ENCODE measurements around the gene SLC22A13. TPM values are rescaled to one million over a fixed set of nuclear protein-coding genes. Genes with fewer than 3 reads are reported as not detected.

The SLC22A13 gene
- total RNA-seq, 4 donors from 2014 or later = 0.29 to 0.58 (median 0.51) TPM; not detected in 1

DNA sequence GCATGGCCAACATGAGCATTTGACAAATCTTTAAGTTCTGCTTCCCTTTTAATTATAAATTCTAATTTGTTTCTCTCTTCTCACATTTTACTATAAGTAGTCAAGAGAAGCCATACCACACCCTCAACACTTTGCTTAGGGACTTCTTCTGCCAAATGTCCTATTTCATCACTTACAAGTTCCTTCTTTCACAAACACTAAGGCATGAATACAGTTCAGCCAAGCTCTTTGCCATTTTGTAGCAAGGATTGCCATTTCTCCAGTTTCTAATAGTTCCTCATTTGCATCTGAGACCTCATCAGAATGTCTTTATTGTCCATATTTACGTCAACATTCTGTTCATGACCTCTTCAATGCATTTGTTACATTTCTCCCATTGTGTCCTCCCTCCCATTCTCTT, 45.9 kb downstream of the SLC22A13 start:
- Histone ChIP-seq H3K27me3 (no peaks in the 10 kb centered on the region), H3K4me3 (no peak overlapping the region), H3K9me3 (no peaks in the 10 kb centered on the region), H3K27ac (no peak overlapping the region), H3K36me3 (no peaks in the 10 kb centered on the region), H3K4me1 (no peaks in the 10 kb centered on the region)
- TF ChIP-seq, protein P1, sequence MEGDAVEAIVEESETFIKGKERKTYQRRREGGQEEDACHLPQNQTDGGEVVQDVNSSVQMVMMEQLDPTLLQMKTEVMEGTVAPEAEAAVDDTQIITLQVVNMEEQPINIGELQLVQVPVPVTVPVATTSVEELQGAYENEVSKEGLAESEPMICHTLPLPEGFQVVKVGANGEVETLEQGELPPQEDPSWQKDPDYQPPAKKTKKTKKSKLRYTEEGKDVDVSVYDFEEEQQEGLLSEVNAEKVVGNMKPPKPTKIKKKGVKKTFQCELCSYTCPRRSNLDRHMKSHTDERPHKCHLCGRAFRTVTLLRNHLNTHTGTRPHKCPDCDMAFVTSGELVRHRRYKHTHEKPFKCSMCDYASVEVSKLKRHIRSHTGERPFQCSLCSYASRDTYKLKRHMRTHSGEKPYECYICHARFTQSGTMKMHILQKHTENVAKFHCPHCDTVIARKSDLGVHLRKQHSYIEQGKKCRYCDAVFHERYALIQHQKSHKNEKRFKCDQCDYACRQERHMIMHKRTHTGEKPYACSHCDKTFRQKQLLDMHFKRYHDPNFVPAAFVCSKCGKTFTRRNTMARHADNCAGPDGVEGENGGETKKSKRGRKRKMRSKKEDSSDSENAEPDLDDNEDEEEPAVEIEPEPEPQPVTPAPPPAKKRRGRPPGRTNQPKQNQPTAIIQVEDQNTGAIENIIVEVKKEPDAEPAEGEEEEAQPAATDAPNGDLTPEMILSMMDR (IDR thresholded peaks at IDR 0.05 in 4 of 5, conservative IDR thresholded peaks at IDR 0.05 in 1 of 5) = no peak
- no peak for TF ChIP-seq POLR2A (IDR thresholded peaks at IDR 0.05)
- no peak for DNase-seq
- in situ Hi-C loops (cut with MboI; ENCODE audit: low sequenced_read_pairs in 4 of 4) (no loop called here), intact Hi-C loops (cut with DNase I; ENCODE audit: low total_unique reads) (no loop called here)
- ATAC-seq = no peak

DNA sequence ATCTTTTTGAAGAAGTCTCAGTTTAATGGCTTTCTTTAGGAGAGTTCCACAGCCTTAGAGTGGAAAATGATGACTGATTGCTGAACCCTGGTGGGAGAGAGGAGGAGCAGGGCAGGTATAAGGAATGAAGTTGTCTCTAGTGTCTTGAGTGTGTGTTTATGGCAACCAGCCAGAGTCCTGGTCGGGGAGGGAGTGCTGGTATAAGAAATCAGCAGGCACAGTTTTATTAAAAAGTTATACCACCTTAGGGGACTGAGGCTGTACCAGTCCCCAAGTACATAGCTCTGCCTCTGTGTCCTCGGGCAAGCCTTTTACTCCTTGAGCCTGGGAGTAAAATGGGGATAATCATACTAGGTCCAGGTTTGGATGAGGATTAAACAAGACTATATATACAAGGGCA, 46.3 kb downstream of the SLC22A13 start:
- ATAC-seq (no peak), DNase-seq (no peak)
- intact Hi-C loops (cut with DNase I; ENCODE audit: low total_unique reads) = no loop called here

DNA sequence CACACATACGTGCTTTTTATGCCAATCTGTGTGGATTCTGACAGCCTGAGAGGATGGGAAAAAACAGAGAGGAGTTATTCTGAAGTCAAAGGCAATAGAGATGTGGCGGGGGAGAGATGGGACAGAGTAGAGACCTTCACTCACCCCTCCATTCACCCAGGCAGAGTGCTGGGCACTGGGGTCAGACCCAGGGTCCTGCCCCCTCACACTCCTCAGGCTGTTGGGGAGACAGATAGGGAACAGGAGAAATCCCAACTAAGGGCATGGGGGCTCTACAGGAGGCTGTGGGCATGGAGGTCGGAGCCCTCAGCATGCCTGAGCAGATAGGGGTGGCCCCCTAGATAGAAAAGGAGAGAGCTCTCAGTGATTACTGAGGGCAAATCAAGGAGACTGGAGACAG, 46.7 kb downstream of the SLC22A13 start:
- intact Hi-C loops (cut with DNase I; ENCODE audit: low total_unique reads) = no loop called here
- TF ChIP-seq, protein P1 (IDR thresholded peaks at IDR 0.05 in 4 of 5, conservative IDR thresholded peaks at IDR 0.05 in 1 of 5) = no peak
- TF ChIP-seq POLR2A (IDR thresholded peaks at IDR 0.05) = no peak

More for the DNA sequence above, 46.3 kb downstream of the SLC22A13 start:
- Histone ChIP-seq H3K4me3 (no peak overlapping the region), H3K4me1 (no peaks in the 10 kb centered on the region), H3K9me3 (no peaks in the 10 kb centered on the region), H3K36me3 (no peaks in the 10 kb centered on the region), H3K27me3 (no peaks in the 10 kb centered on the region), H3K27ac (no peak overlapping the region)
- TF ChIP-seq, protein P1 (IDR thresholded peaks at IDR 0.05 in 4 of 5, conservative IDR thresholded peaks at IDR 0.05 in 1 of 5) = no peak
- no peak for TF ChIP-seq POLR2A (IDR thresholded peaks at IDR 0.05)
- in situ Hi-C loops (cut with MboI; ENCODE audit: low sequenced_read_pairs in 4 of 4) = no loop called here

DNA sequence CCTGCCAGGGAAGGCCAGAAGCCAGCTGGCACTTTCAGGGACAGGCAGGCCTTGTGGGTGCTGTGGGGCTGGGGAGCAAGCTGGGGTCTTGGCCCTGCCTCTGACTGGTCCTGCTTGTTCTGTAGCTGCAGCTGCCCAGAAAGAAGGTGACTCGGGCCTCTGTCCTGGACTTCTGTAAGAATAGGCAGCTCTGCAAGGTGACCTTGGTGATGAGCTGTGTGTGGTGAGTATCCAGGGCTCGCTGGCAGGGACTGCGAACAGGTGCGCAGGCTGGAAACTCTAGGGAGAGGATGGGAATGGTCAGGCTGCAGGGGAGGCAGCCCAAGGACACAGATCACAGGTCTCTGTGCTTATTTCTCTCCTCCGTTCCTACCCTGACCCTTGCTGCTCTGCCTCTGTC, 47.7 kb downstream of the SLC22A13 start:
- no peaks in the 10 kb centered on the region for H3K4me1 ChIP-seq
- peak in 1 of 2 donors; percentile 18 for DNase-seq
- H3K27me3 ChIP-seq = no peaks in the 10 kb centered on the region
- H3K9me3 ChIP-seq = no peaks in the 10 kb centered on the region
- TF ChIP-seq POLR2A (IDR thresholded peaks at IDR 0.05) = no peak
- TF ChIP-seq, protein P1 (IDR thresholded peaks at IDR 0.05 in 4 of 5, conservative IDR thresholded peaks at IDR 0.05 in 1 of 5) = no peak
- no peaks in the 10 kb centered on the region for H3K36me3 ChIP-seq
- no peak overlapping the region for H3K27ac ChIP-seq
- ATAC-seq = peak in 1 of 2 donors; percentile 60
- in situ Hi-C loops (cut with MboI; ENCODE audit: low sequenced_read_pairs in 4 of 4) (no loop called here), intact Hi-C loops (cut with DNase I; ENCODE audit: low total_unique reads) (no loop called here)
- no peak overlapping the region for H3K4me3 ChIP-seq

More for the DNA sequence above, 46.7 kb downstream of the SLC22A13 start:
- no peak overlapping the region for H3K4me3 ChIP-seq
- ATAC-seq = no peak
- DNase-seq = no peak
- H3K36me3 ChIP-seq = no peaks in the 10 kb centered on the region
- H3K4me1 ChIP-seq = no peaks in the 10 kb centered on the region
- in situ Hi-C loops (cut with MboI; ENCODE audit: low sequenced_read_pairs in 4 of 4) = no loop called here
- no peaks in the 10 kb centered on the region for H3K9me3 ChIP-seq
- H3K27ac ChIP-seq = no peak overlapping the region
- H3K27me3 ChIP-seq = no peaks in the 10 kb centered on the region

DNA sequence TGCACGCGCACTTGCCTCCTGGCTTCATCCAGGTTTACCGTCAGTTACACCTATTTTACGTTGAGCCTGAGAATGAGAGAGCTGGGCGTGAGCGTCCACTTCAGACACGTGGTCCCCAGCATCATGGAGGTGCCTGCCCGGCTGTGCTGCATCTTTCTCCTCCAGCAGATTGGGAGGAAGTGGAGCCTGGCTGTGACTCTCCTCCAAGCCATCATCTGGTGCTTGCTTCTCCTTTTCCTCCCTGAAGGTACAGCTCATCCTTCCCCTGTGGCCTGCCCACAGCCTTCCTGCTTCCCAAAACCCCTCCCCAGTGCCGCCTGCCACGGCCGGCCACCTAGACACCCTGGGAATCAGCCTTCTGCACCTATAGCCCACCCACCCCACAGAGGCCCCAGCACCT, 48.1 kb downstream of the SLC22A13 start:
- Histone ChIP-seq H3K4me3 (no peak overlapping the region), H3K36me3 (no peaks in the 10 kb centered on the region), H3K9me3 (no peaks in the 10 kb centered on the region), H3K27me3 (no peaks in the 10 kb centered on the region), H3K27ac (no peak overlapping the region), H3K4me1 (no peaks in the 10 kb centered on the region)
- in situ Hi-C loops (cut with MboI; ENCODE audit: low sequenced_read_pairs in 4 of 4) (no loop called here), intact Hi-C loops (cut with DNase I; ENCODE audit: low total_unique reads) (no loop called here)
- TF ChIP-seq, protein P1 (IDR thresholded peaks at IDR 0.05 in 4 of 5, conservative IDR thresholded peaks at IDR 0.05 in 1 of 5) = no peak
- no peak for TF ChIP-seq POLR2A (IDR thresholded peaks at IDR 0.05)
- DNase-seq (no peak), ATAC-seq (no peak)
